Spleen (tissue), 7 donors: ENCODE data around the gene HMGXB3.

Experiments used
- CTCF ChIP-seq, 11 experiments: fragments of 200-600 bp in 7 of 11; fragments of 450-650 bp in 4 of 11; sonication (generic) in 4 of 11; IDR thresholded peaks in 8 of 11; conservative IDR thresholded peaks in 3 of 11; 1 replicate in 7 of 11; 2 replicates in 4 of 11; pipeline versions ENCODE4 v1.4.0 to v1.8.0; 2016 to 2021; ENCODE audit warnings: antibody characterized with exemption in 11 of 11, inconsistent platforms in 4 of 11, mild to moderate bottlenecking in 1 of 11
- POLR2A ChIP-seq, 3 donors: fragments of 450-650 bp; IDR thresholded peaks; one replicate each; pipeline ENCODE4 v1.5.1; 2017; ENCODE audit warnings: antibody characterized with exemption in 3 of 3, mild to moderate bottlenecking in 1 of 3
- POLR2AphosphoS5 ChIP-seq, 3 donors: sonication (generic); formaldehyde crosslinking; IDR thresholded peaks; one replicate each; pipeline ENCODE4 v1.5.1; 2017; ENCODE audit warnings: antibody characterized with exemption in 3 of 3
- donor health status: DM: no; HTN: no; CAD: no; lungs with moderate emphysema.
- donor health status: DM: no; HTN: no; CAD: no.
- donor health status: DM: no; HTN: no; CAD: no.

GRCh38 chr5:149961186-149961685 lies 39.3 kb upstream of the HMGXB3 start:
- TF ChIP-seq CTCF (IDR thresholded peaks at IDR 0.05 in 8 of 11, conservative IDR thresholded peaks at IDR 0.05 in 3 of 11) (no peak), POLR2A (IDR thresholded peaks at IDR 0.05) (no peak), POLR2AphosphoS5 (IDR thresholded peaks at IDR 0.05) (no peak)
